Measurements from ENCODE around the gene TTLL11.
"Not testable (repeated sequence)": the region's sequence is repeated elsewhere in the genome, so short reads cannot be mapped to it uniquely, and the experiment has no call there.

TTLL11 gene

DNA sequence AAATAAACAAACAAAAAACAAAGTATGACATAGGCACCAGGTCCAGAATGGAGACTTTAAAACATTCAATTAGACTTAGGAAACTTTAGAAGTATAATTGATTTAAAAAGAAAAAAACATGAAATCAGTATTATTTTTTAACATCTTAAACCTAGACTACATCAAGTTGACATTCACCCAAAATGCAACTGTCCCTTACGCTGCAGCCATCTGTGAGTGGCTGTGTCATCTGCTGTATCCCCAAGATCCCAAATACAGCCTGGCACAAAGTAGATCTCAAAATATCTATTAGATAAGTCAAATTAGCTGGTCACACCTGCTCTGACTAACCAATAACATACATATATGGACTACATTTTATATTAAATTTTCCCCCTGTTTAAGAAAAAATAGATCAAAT, 7.8 kb downstream of the TTLL11 start:
- no peak for DNase-seq (ENCODE audit: low read depth in 2 of 2)

DNA sequence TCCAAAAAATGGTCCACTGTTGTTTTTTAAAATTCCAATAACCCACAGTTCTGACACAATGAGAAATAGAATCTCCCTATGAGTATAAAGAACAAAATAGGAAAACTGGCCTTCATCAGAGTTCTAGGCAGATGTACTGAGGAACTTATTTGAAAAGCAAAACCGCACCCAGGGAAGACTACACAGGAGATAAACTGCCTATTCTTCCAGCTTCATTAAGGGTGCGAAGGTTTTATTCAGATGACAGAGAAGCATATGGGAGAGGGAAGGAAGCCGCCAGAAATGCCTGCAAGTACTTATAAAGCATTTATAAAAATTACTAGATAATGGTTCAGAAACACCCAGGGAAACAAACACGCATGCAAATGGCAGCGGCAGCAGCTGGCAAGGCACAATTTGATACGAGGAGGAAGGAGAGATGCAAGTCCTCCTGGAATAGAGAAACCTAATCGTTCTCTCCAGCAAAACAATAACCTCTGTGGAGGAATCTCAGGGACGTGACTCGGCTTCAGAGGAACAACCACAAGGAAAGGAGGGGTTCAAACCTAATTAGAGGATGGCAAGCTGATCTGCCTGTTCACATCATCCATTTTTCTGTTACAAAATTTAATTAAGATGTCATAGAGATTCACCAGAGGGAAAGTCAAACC, 9.0 kb downstream of the TTLL11 start:
- DNase-seq (ENCODE audit: low read depth in 2 of 2), result no peak

DNA sequence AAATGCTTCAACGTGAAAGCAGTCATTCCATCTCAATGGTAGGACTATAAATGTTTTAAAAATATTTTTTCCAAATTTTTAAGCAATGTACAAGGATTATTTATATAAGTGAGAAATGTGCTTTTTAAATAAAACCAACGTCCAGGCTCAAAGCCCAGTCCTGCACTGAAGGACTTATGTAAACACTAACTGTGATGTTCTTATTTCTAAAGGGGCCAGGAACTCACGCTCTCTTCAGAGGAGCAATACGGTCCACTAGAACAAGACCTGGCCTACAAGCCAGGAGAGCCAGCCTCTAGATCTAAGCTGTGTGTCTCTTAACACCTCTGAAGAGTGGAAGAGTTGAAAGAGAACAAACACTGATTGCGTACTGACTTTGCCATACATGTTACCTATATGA, 12.1 kb downstream of the TTLL11 start:
- DNase-seq (ENCODE audit: low read depth in 2 of 2), result no peak

DNA sequence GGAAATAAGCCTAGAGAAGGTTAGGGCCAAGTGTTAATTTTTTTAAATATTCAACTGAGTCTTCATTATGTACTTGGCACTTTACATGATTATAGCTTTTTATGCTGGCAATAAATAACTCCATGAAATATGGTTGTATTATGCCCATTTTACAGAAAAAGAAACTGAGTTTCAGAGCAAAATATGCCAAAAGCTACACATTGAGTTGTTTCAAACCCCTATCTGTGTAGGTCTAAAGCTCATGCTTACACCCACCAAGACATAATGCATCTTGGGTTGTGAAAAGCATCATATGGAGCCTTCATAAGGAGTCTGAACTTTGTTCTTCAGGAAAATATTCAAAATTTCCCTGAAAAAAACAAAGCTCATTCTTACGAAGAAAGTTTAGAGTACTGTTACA, 14.6 kb downstream of the TTLL11 start:
- DNase-seq (ENCODE audit: low read depth in 2 of 2), result no peak

GRCh38 chr9:122076773-122077172, 16.3 kb downstream of the TTLL11 start:
- DNase-seq (ENCODE audit: low read depth in 2 of 2), result no peak

DNA sequence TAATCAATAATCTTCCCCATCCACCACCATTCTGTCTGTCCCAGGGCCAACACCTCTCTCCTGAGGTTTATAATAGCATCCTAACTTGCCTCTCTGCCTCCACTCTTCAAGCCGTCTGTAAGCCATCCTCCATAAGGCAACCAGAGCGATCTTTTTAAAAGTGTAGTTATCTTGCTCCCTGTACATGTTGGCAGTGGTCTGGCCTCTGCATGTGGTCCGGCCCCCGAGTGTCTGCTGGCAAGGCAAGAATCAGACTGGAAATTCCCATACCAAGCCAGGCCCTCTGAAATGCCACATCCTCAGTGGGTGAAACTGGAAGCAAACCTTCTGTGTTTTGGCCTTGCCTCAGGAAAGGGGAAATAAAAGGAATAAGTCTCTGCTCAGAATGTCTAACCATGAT, 17.0 kb downstream of the TTLL11 start:
- no peak for DNase-seq (ENCODE audit: low read depth in 2 of 2)

GRCh38 chr9:122075135-122076030, 17.7 kb downstream of the TTLL11 start:
- DNase-seq (ENCODE audit: low read depth in 2 of 2), result no peak

- DNase-seq (ENCODE audit: low read depth in 2 of 2), result no peak
These were observed 21.4 kb downstream of the TTLL11 start for GRCh38 chr9:122071715-122072114.

- no peak for DNase-seq (ENCODE audit: low read depth in 2 of 2)
These were observed 22.2 kb downstream of the TTLL11 start for GRCh38 chr9:122070728-122071515.

DNA sequence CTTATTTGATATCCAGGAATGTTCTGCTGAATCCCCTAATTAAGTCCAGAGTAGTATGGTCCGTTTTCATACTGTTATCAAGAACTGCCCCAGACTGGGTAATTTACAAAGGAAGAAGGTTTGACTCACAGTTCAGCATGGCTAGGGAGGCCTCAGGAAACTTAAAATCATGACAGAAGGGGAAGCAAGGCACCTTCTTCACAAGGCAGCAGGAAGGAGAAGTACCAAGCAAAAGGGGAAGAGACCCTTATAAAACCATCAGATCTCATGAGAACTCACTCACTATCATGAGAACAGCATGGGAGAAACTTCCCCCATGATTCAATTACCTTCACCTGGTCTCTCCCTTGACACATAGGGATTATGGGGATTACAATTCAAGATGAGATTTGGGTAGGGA, 26.4 kb downstream of the TTLL11 start:
- DNase-seq (ENCODE audit: low read depth in 2 of 2), result not testable (repeated sequence)

DNA sequence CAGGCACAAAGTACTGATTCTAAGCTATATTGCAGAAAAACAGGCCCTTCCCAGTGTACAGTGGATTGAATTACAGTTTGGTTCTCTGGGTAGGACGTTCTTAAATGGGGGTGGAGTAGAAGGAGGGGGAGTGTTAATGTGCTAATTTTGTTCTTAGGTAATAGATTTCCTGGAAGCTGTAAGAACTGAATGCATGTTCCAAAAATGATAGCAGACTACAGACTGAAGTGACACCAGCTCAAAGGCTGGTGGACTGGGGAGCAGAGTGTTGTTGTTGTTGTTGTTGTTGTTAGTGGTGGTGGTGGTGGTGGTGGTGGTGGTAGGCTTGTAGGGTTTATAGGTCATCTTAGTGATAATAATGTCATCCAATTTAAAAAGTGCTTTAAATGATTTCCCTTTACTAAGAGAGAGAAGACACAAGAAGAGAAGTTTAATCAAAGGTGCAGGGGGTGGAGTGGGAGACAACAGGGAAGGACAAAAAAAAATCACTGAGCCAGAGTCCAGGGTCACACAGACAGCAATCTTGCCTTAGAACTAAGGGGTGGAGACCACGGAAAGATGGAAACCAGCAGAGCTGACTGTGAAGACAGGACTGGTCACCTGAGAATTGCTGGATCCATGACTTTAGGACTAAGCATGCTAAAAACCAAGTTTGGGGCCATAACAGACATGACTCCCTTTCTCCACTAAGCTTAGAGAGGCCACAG, 27.0 kb downstream of the TTLL11 start:
- DNase-seq (ENCODE audit: low read depth in 2 of 2), result no peak

- no peak for DNase-seq (ENCODE audit: low read depth in 2 of 2)
These were observed 32.6 kb downstream of the TTLL11 start for GRCh38 chr9:122060481-122060880.

- no peak for DNase-seq (ENCODE audit: low read depth in 2 of 2)
These were observed 33.2 kb downstream of the TTLL11 start for GRCh38 chr9:122059955-122060324.

- no peak for DNase-seq (ENCODE audit: low read depth in 2 of 2)
These were observed 33.7 kb downstream of the TTLL11 start for GRCh38 chr9:122059214-122059954.

DNA sequence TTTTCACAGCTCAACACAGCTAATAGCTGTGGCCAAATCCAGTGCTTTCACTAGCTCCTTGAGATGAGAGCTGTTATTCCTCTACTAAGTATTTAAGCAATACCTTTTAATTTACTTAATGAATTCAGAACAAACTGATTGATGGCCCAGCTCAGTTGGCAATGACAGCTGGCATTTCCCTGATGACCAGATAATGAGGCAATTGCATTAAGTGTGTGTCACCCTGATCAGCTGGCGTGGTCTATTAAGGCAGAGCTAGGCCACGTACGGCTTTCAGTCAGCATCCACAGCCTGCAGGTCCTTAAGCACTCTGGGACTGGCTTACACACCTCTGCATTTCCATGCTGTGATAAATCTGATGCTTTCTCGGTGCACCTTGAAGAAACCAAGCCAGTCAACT, 34.4 kb downstream of the TTLL11 start:
- DNase-seq (ENCODE audit: low read depth in 2 of 2), result no peak

- DNase-seq (ENCODE audit: low read depth in 2 of 2), result no peak
These were observed 35.1 kb downstream of the TTLL11 start for GRCh38 chr9:122058051-122058450.

- no peak for DNase-seq (ENCODE audit: low read depth in 2 of 2)
These were observed 35.9 kb downstream of the TTLL11 start for GRCh38 chr9:122057211-122057610.

DNA sequence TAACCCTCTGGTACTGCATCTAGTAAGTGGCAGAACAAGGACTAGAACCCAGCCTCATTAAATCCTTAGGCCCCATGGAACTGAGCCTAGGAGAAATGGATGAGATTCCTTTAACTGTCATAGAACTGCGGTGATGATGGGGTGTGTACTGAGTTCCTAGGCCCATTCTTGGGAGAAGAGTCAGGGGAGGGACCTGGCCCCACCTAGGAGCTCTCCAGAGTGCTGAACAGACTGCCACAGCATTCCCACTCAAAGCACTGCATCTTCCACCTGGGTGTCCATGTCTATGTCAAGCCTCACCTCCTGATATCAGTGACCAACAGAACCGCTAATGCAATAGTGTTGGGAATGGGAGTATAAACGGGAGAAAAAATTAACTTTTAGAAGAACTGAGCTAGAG, 36.6 kb downstream of the TTLL11 start:
- no peak for DNase-seq (ENCODE audit: low read depth in 2 of 2)

- DNase-seq (ENCODE audit: low read depth in 2 of 2), result no peak
These were observed 37.4 kb downstream of the TTLL11 start for GRCh38 chr9:122055701-122056100.

GRCh38 chr9:122053567-122054350, 39.3 kb downstream of the TTLL11 start:
- no peak for DNase-seq (ENCODE audit: low read depth in 2 of 2)

Data from stimulated activated CD8-positive, alpha-beta memory T cell treated with anti-CD3 and anti-CD28 coated beads, Interleukin-15, amount 100 ng/mL, for 48 hours (primary cell).